ENCODE results near the gene CDC34.
"Not testable (repeated sequence)": the region's sequence is repeated elsewhere in the genome, so short reads cannot be mapped to it uniquely, and the experiment has no call there.

The CDC34 gene

GRCh38 chr19:584240-585001 lies 52.9 kb downstream of the CDC34 start:
- ATAC-seq (ENCODE audit: low read depth) (peak; percentile 77), DNase-seq (ENCODE audit: low spot score in 2 of 2) (peak; percentile 68 to 81)
- peaks cover 6% of the 10 kb centered on the region for H3K36me3 Mint-ChIP-seq
- H3K9me3 Mint-ChIP-seq, result no peaks in the 10 kb centered on the region
- H3K4me3 Mint-ChIP-seq, result no peak overlapping the region
- H3K27ac Mint-ChIP-seq, result no peak overlapping the region
- peaks cover 4% of the 10 kb centered on the region for H3K4me1 Mint-ChIP-seq
- H3K27me3 Mint-ChIP-seq, result peaks cover 1% of the 10 kb centered on the region

- not testable (repeated sequence) for H3K27ac Mint-ChIP-seq; H3K27me3 Mint-ChIP-seq; ATAC-seq (ENCODE audit: low read depth); DNase-seq (ENCODE audit: low spot score in 2 of 2); H3K4me1 Mint-ChIP-seq; H3K4me3 Mint-ChIP-seq; H3K9me3 Mint-ChIP-seq; H3K36me3 Mint-ChIP-seq
Measured at GRCh38 chr19:585146-585545, 53.6 kb downstream of the CDC34 start.

- Mint-ChIP-seq H3K36me3 (peaks cover 4% of the 10 kb centered on the region), H3K4me3 (no peak overlapping the region), H3K27me3 (peaks cover 1% of the 10 kb centered on the region), H3K4me1 (peaks cover 2% of the 10 kb centered on the region), H3K27ac (no peak overlapping the region), H3K9me3 (no peaks in the 10 kb centered on the region)
- DNase-seq (ENCODE audit: low spot score in 2 of 2), result no peak
- ATAC-seq (ENCODE audit: low read depth), result no peak
Measured at GRCh38 chr19:585551-586110, 54.1 kb downstream of the CDC34 start.

DNA sequence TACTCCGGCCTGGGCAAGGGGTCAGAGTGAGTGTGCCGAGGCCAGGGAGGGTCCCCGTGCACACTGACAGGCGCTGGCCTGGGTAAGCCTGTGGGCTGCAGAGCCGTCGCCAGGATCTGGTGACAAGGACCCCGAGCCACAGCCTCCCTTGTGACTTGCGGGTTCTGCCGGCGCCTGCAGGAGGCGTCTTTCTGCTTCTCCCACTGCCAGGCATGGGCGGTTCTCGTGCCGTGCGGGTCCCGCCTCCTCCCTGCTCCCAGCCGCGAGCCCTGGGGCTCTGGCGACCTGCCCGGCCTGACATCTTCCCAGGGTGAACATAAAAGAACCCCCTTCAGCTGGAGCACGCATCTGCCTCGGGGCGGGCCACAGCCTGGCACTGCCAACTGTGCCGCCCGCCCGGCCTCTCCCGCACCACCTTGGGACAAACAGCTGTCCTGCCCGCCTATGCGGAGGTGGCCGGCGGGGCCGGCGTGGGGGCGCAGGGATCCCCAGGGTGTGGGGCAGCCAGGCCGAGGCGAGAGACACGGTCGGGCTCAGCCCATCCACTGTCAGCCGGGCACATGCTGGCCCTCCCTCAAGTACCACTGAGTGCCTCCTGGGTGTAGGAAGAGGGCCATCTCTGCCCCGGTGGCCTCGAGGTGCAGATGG lies 56.7 kb downstream of the CDC34 start:
- no peaks in the 10 kb centered on the region for H3K9me3 Mint-ChIP-seq
- peak overlapping the region; percentile 14 for H3K27ac Mint-ChIP-seq
- peaks cover 2% of the 10 kb centered on the region for H3K4me1 Mint-ChIP-seq
- peaks cover 6% of the 10 kb centered on the region for H3K27me3 Mint-ChIP-seq
- ATAC-seq (ENCODE audit: low read depth), result peak; percentile 57
- peak; percentile 43 to 57 for DNase-seq (ENCODE audit: low spot score in 2 of 2)
- peak overlapping the region; percentile 29 for H3K4me3 Mint-ChIP-seq
- peaks cover 2% of the 10 kb centered on the region for H3K36me3 Mint-ChIP-seq

DNA sequence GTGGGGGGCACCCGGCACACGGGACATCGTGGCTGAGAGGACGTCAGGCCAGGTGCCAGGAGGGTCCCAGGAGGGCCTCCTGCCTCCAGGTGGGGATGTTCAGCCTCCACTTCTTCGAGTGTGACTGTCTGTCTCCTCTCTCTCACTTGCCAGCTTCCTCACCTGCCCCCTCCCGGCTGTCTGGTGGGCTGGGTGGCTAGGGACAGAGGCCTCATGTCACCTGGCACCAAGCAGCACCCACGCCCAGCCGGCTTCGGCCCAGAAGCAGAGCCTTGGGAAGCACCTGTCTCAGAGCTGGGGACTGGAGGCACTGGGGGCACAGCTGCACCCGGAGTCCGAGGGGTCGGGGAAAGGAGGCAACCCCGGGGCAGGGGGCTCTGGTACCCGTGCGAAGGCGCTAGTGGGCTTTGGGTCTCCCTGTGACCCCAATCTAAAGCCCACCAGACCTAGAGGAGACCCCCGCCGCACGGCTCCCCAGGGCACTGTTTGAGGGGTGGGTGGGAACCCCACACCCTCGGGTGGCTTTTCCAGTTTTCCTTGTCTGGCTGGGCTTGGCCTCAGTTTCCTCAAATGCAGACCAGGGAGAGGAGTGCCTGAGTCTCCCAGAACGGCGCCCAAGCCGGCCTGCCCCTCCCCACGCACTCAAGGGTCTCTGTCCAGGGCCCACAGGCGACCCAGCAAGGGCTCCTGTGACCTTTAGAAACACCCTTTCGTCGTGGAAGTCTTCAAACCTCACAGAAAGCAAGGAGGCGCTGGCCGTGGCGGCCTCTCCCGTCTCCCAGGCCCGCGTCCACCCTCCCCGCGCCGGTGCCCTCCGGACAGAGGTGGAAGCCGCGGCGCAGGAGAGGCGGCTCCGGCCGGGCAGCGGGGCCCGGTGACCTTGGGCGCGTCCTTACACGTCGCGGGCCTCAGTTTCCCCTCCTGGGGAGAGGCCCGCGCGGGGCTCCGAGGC lies 57.5 kb downstream of the CDC34 start:
- H3K4me1 Mint-ChIP-seq, result peaks cover 2% of the 10 kb centered on the region
- DNase-seq (ENCODE audit: low spot score in 2 of 2) (no peak), ATAC-seq (ENCODE audit: low read depth) (peak; percentile 27)
- H3K4me3 Mint-ChIP-seq, result peak overlapping the region; percentile 41
- H3K27ac Mint-ChIP-seq, result peak overlapping the region; percentile 14
- H3K9me3 Mint-ChIP-seq, result no peaks in the 10 kb centered on the region
- H3K36me3 Mint-ChIP-seq, result no peaks in the 10 kb centered on the region
- H3K27me3 Mint-ChIP-seq, result peaks cover 4% of the 10 kb centered on the region

- Mint-ChIP-seq H3K27me3 (peaks cover 4% of the 10 kb centered on the region), H3K4me3 (peak within 1 kb of the TSS; percentile 43), H3K27ac (peak within 1 kb of the TSS; percentile 14), H3K9me3 (no peaks in the 10 kb centered on the region), H3K4me1 (peaks cover 2% of the 10 kb centered on the region), H3K36me3 (no peaks in the 10 kb centered on the region)
- DNase-seq (ENCODE audit: low spot score in 2 of 2) (no peak), ATAC-seq (ENCODE audit: low read depth) (no peak)
Measured at GRCh38 chr19:589693-590395, 58.3 kb downstream of the CDC34 start, which contains the start of gene HCN2. TSS of gene HCN2 (plus strand) at chr19:589881. CDS start at chr19:589946, 65 bp downstream.

GRCh38 chr19:590396-590745 lies 58.8 kb downstream of the CDC34 start:
- Mint-ChIP-seq H3K4me3 (peak overlapping the region; percentile 43), H3K36me3 (no peaks in the 10 kb centered on the region), H3K27ac (no peak overlapping the region), H3K4me1 (peaks cover 2% of the 10 kb centered on the region), H3K9me3 (no peaks in the 10 kb centered on the region), H3K27me3 (peaks cover 4% of the 10 kb centered on the region)
- ATAC-seq (ENCODE audit: low read depth) (peak; percentile 16), DNase-seq (ENCODE audit: low spot score in 2 of 2) (no peak)

DNA sequence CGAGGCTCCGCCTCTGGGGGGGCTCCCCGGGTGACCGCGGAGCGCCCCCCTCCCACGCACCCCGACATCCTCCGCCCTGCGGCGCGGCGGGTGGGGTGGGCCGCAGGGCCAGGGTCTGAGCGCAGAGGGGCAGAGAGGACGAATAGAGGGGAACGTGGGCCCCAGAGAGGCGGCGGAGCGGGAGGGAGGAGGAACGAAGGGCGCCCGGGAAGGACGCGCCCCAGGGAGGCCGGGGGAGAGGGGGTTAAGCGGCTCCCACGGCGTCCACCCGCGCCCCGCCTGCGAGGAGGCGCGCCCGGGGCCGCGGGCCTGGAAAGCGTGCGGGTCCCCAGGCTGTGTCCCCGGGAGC lies 59.2 kb downstream of the CDC34 start:
- Mint-ChIP-seq H3K27me3 (peaks cover 4% of the 10 kb centered on the region), H3K27ac (no peak overlapping the region), H3K9me3 (no peaks in the 10 kb centered on the region), H3K36me3 (no peaks in the 10 kb centered on the region), H3K4me3 (no peak overlapping the region), H3K4me1 (peaks cover 2% of the 10 kb centered on the region)
- no peak for ATAC-seq (ENCODE audit: low read depth)
- no peak for DNase-seq (ENCODE audit: low spot score in 2 of 2)

DNA sequence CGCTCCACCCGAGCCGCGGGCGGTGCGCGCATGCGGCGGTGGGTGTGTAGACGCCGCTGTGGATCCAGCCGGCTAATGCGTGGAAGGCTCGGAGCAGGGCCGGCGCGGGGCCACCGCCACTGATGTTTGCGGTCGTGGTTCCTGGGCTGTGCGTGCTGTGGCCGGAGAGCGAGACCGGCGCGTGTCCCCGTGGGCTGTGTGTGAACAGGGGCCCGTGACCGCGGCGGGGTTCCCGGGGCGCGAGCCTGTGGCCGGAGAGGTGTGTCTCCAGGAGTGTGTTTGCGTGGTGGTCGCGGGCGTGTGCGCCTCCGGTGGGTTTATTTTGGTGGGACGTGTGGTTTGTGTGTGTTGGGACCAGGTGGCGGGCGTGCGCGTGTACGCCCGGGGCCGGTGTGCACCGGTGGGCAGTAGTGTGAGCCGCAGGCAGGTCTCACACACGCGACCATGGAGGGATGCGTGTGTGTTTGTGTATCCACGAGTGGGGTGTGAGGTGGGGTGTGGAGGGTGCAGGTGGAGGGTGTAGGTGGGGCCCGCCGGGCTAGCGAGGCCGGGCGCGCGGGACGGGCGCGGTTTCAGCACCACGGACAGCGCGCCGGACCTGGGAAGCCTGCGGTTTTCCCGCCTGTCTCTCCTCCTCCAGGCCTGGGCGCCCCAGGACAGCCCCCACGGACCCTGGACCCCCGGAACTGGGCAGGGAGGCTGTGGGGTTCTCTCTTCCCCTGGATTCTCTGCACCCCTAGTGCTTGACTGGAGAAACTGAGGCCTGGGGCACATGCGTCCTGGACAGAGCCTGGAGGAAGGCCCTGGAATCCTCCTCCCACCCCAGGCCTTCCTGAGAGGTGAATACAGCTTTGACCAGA lies 59.8 kb downstream of the CDC34 start:
- ATAC-seq (ENCODE audit: low read depth) (no peak), DNase-seq (ENCODE audit: low spot score in 2 of 2) (no peak)
- H3K4me3 Mint-ChIP-seq, result no peak overlapping the region
- H3K27me3 Mint-ChIP-seq, result peaks cover 4% of the 10 kb centered on the region
- peaks cover 2% of the 10 kb centered on the region for H3K4me1 Mint-ChIP-seq
- H3K27ac Mint-ChIP-seq, result no peak overlapping the region
- H3K9me3 Mint-ChIP-seq, result no peaks in the 10 kb centered on the region
- no peaks in the 10 kb centered on the region for H3K36me3 Mint-ChIP-seq

All from memory B cell (primary cell).